ENCODE data around the gene PTGES2. TPM values are rescaled to one million over a fixed set of nuclear protein-coding genes. Genes with fewer than 3 reads are reported as not detected.

PTGES2 gene
- total RNA-seq, 4 donors from 2014 or later, result 123 to 193 (median 168) TPM

DNA sequence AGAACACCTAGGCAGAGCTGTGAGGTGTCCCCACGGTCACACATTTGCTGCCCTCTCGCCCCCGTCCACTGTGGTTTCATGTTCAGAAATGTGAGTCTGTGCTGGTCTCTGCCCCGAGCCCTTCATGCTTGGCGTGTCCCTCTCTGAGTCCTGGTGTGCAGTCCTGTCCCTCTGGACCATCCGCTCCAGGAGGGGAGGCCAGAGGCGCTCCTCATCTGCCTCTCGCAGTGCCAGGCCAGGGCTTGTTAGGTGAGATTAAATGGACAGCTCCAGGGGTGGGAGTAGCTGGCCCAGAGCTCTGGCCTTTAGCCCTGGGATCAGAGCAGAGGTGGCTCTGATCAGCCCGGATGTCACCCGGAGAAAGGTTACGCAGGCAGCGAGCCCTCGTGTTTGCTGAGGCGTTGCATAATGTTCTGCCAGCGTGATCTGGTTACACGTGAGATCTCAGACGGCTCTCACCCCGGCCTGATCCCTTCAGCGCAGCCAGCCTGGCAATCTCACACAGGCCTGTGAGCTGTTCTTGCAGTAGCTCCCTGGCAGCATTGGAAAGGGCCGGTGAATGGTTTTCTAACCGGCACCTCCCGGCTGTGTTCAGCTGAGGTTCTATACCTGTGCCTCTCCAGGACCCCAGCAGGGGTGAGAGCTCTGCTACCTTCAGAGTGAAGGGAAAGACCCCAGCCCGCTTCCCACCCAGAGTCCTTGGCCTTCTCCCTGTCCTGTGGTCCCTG, 24.5 kb downstream of the PTGES2 start:
- H3K4me1 ChIP-seq, result peaks cover 0 to 57% (median 6%) of the 10 kb centered on the region in 4 donors
- H3K9me3 ChIP-seq, result no peaks in the 10 kb centered on the region
- no peak overlapping the region for H3K4me3 ChIP-seq
- H3K27ac ChIP-seq, result peak overlapping the region in 3 of 4 donors; percentile 70 to 92 (median 87)
- no peak for TF ChIP-seq POLR2A (IDR thresholded peaks at IDR 0.05)
- TF ChIP-seq, protein P1, sequence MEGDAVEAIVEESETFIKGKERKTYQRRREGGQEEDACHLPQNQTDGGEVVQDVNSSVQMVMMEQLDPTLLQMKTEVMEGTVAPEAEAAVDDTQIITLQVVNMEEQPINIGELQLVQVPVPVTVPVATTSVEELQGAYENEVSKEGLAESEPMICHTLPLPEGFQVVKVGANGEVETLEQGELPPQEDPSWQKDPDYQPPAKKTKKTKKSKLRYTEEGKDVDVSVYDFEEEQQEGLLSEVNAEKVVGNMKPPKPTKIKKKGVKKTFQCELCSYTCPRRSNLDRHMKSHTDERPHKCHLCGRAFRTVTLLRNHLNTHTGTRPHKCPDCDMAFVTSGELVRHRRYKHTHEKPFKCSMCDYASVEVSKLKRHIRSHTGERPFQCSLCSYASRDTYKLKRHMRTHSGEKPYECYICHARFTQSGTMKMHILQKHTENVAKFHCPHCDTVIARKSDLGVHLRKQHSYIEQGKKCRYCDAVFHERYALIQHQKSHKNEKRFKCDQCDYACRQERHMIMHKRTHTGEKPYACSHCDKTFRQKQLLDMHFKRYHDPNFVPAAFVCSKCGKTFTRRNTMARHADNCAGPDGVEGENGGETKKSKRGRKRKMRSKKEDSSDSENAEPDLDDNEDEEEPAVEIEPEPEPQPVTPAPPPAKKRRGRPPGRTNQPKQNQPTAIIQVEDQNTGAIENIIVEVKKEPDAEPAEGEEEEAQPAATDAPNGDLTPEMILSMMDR (IDR thresholded peaks at IDR 0.05), result no peak
- H3K27me3 ChIP-seq, result no peaks in the 10 kb centered on the region
- peaks cover 0 to 64% (median 4%) of the 10 kb centered on the region in 3 donors for H3K36me3 ChIP-seq
- DNase-seq, result peak in 1 of 3 donors; percentile 61

DNA sequence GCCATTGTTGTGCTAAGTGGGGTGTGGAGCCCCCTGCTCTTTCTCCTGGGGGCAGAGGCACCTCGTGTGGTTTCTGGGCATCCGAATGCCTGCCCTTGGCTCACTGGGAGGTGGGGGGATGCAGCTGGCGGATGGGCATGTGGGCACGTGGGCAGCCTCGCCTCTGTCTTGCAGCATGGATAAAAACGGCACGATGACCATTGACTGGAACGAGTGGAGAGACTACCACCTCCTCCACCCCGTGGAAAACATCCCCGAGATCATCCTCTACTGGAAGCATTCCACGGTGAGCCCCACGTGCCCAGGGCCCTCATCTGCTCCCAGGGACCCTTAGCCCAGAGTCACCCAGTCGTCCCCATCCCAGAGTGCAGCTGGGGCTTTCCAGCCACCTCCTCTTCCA, 25.3 kb downstream of the PTGES2 start:
- H3K4me3 ChIP-seq, result no peak overlapping the region
- peak overlapping the region in 2 of 4 donors; percentile 87 to 98 for H3K27ac ChIP-seq
- H3K9me3 ChIP-seq, result no peaks in the 10 kb centered on the region
- no peak for DNase-seq
- H3K4me1 ChIP-seq, result peaks cover 0 to 61% (median 6%) of the 10 kb centered on the region in 4 donors
- H3K36me3 ChIP-seq, result peaks cover 0 to 56% (median 4%) of the 10 kb centered on the region in 3 donors
- H3K27me3 ChIP-seq, result no peaks in the 10 kb centered on the region
- TF ChIP-seq, protein P1 (IDR thresholded peaks at IDR 0.05), result no peak

DNA sequence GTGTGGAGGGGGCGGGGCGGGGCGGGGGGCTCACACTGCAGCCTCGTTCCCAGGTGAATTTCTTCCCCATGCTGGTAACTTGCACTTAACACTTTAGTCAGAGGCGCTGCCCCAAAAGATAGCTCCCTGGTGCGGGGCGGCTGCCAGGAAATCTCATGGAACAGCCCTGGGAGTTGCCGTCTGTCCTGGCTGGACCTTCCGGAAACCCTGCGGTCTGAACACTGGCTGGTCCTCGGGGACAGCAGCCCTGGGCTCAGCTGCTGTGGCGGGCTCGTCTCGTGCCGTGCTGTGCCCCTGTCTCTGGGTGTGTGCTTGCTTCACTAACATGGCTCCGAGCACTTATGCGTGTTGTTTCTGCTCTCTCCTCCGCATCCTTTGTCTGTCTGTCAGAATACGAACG, 25.8 kb downstream of the PTGES2 start:
- H3K4me3 ChIP-seq, result no peak overlapping the region
- no peaks in the 10 kb centered on the region for H3K27me3 ChIP-seq
- H3K36me3 ChIP-seq, result peaks cover 0 to 51% (median 4%) of the 10 kb centered on the region in 3 donors
- no peak for TF ChIP-seq POLR2A (IDR thresholded peaks at IDR 0.05)
- TF ChIP-seq, protein P1 (IDR thresholded peaks at IDR 0.05), result no peak
- H3K27ac ChIP-seq, result peak overlapping the region in 1 of 4 donors; percentile 98
- H3K9me3 ChIP-seq, result no peaks in the 10 kb centered on the region
- H3K4me1 ChIP-seq, result peaks cover 0 to 64% (median 6%) of the 10 kb centered on the region in 4 donors
- DNase-seq, result no peak

DNA sequence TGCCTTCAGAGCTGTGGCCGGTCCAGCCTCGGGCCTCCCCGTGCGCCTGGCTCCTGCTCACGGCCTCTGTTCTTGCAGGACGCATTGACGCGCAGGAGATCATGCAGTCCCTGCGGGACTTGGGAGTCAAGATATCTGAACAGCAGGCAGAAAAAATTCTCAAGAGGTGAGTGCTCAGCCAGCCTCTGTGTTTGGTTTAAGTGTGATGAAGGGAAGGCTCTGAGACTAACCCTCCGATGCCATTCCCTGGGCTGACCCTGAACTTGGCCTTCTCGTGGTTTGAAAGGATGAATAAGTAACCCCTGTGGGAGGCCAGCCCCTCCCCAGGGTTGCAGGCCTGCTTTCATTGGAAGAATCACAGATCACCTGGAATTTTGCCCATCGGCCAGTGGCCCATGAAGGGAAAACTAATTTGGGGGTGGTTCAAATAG, 26.3 kb downstream of the PTGES2 start:
- peak overlapping the region in 1 of 4 donors; percentile 69 for H3K4me3 ChIP-seq
- no peaks in the 10 kb centered on the region for H3K9me3 ChIP-seq
- H3K27ac ChIP-seq, result peak overlapping the region in 1 of 4 donors; percentile 98
- DNase-seq, result no peak
- peaks cover 0 to 47% (median 4%) of the 10 kb centered on the region in 3 donors for H3K36me3 ChIP-seq
- peaks cover 0 to 64% (median 6%) of the 10 kb centered on the region in 4 donors for H3K4me1 ChIP-seq
- H3K27me3 ChIP-seq, result no peaks in the 10 kb centered on the region
- TF ChIP-seq, protein P1 (IDR thresholded peaks at IDR 0.05), result no peak
- no peak for TF ChIP-seq POLR2A (IDR thresholded peaks at IDR 0.05)

DNA sequence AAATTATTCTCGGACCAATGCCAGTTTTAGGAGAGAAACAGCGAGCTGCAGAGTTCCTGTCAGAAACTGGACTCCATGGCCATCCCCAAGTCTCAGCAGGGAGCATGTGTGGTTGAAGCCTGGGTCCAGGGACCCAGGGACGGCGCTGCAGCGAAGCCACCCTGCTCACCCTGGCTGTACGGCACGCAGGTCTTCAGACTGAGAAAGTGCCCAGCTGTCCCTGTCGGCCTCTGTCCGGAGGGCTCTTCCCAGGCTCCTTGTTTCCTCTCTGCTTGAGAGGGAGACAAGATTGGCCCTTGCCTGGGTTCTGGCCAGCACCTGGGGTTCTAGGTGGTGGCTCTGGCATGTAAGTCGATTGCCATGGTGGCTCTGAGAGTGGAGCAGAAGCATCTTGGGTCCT, 26.9 kb downstream of the PTGES2 start:
- H3K27ac ChIP-seq, result peak overlapping the region in 3 of 4 donors; percentile 38 to 98 (median 92)
- peaks cover 0 to 58% (median 6%) of the 10 kb centered on the region in 4 donors for H3K4me1 ChIP-seq
- no peak for TF ChIP-seq POLR2A (IDR thresholded peaks at IDR 0.05)
- TF ChIP-seq, protein P1 (IDR thresholded peaks at IDR 0.05), result no peak
- no peaks in the 10 kb centered on the region for H3K9me3 ChIP-seq
- peak overlapping the region in 2 of 4 donors; percentile 57 to 69 for H3K4me3 ChIP-seq
- no peaks in the 10 kb centered on the region for H3K27me3 ChIP-seq
- peak in 1 of 3 donors; percentile 45 for DNase-seq
- H3K36me3 ChIP-seq, result peaks cover 0 to 40% (median under 1%) of the 10 kb centered on the region in 3 donors
